HepG2 (cell line): ENCODE measurements around the gene TXNL4B. TPM values are rescaled to one million over a fixed set of nuclear protein-coding genes. Genes with fewer than 3 reads are reported as not detected.

Experiments used
- GATA4 ChIP-seq: sonication (generic); IDR thresholded peaks from 2 replicates; pipeline ENCODE4 v1.6.1; 2016; ENCODE audit warnings: antibody characterized with exemption, low read depth, borderline replicate concordance
- HHEX ChIP-seq: IDR thresholded peaks from 2 replicates; pipeline ENCODE4 v1.6.1; 2016; ENCODE audit warnings: control low read depth
- JUND ChIP-seq: sonication (generic); formaldehyde crosslinking; IDR thresholded peaks from 2 replicates; pipeline ENCODE4 v1.8.0; 2022; ENCODE audit warnings: mild to moderate bottlenecking, missing genetic modification reagents
- PHF21A ChIP-seq: sonication (generic); formaldehyde crosslinking; IDR thresholded peaks from 2 replicates; pipeline ENCODE4 v1.5.0; 2020; ENCODE audit warnings: mild to moderate bottlenecking, missing genetic modification reagents
- POLR2A ChIP-seq, 2 experiments: IDR thresholded peaks; 2 replicates each; pipeline ENCODE4 v1.6.1; 2011; ENCODE audit warnings: low read depth in 2 of 2, low read length in 2 of 2, mild to moderate bottlenecking in 1 of 2, moderate library complexity in 1 of 2; ENCODE audit not compliant: insufficient read depth in 1 of 2
- REXO4 ChIP-seq: sonication (generic); formaldehyde crosslinking; IDR thresholded peaks from 2 replicates; pipeline ENCODE4 v1.8.0; 2022; ENCODE audit warnings: missing genetic modification reagents, mild to moderate bottlenecking, borderline replicate concordance
- SYNCRIP ChIP-seq: fragments of 200-400 bp; formaldehyde crosslinking; IDR thresholded peaks from 2 replicates; pipeline ENCODE4 v1.6.1; 2018; ENCODE audit warnings: mild to moderate bottlenecking, low read depth, low read length; ENCODE audit not compliant: insufficient read depth
- ZNF10 ChIP-seq: sonication (generic); formaldehyde crosslinking; IDR thresholded peaks from 2 replicates; pipeline ENCODE4 v1.4.0; 2020; ENCODE audit warnings: mild to moderate bottlenecking, low read depth, missing genetic modification reagents, borderline replicate concordance
- ZNF136 ChIP-seq: sonication (generic); formaldehyde crosslinking; IDR thresholded peaks from 2 replicates; pipeline ENCODE4 v1.8.1; 2022; ENCODE audit warnings: low read depth, mild to moderate bottlenecking, moderate library complexity, missing genetic modification reagents
- ZNF253 ChIP-seq: sonication (generic); formaldehyde crosslinking; IDR thresholded peaks from 2 replicates; pipeline ENCODE4 v1.8.0; 2022; ENCODE audit warnings: mild to moderate bottlenecking, missing genetic modification reagents, borderline replicate concordance
- ZNF3 ChIP-seq: IDR thresholded peaks from 2 replicates; pipeline ENCODE4 v1.7.0; 2017; ENCODE audit warnings: inconsistent platforms
- ZNF331 ChIP-seq: sonication (generic); formaldehyde crosslinking; IDR thresholded peaks from 2 replicates; pipeline ENCODE4 v1.4.0; 2020; ENCODE audit warnings: missing genetic modification reagents
- ZNF33A ChIP-seq: sonication (generic); formaldehyde crosslinking; IDR thresholded peaks from 2 replicates; pipeline ENCODE4 v1.5.1; 2020; ENCODE audit warnings: missing genetic modification reagents, mild to moderate bottlenecking, moderate library complexity, borderline replicate concordance
- polyA plus RNA-seq, 8 experiments: library from polyadenylated mRNA; depleted of rRNA in 3 of 8; stranded (reverse) in 7 of 8; unstranded in 1 of 8; fragments of >200 nt; fragmentation: Illumina TruSeq in 4 of 8; extraction: Trizol in 4 of 8; gene quantifications; 2 replicates each; pipeline versions ENCODE4 v1.2.1 to v1.2.3, GENCODE V29; 2011 to 2016; ENCODE audit warnings: low read depth in 4 of 8, missing spikeins in 1 of 8, mixed read lengths in 1 of 8; ENCODE audit not compliant: insufficient read depth in 1 of 8
- total RNA-seq, 5 experiments: library from RNA; depleted of rRNA; stranded (reverse); fragments of >200 nt; fragmentation: Illumina TruSeq; extraction: Trizol; gene quantifications; 2 replicates each; pipeline ENCODE4 v1.2.3, GENCODE V29; 2016; ENCODE audit warnings: low read depth in 1 of 5
- TF ChIP-seq, protein P1 (sequence below): IDR thresholded peaks from 2 replicates; pipeline ENCODE4 v1.6.1; 2016; ENCODE audit warnings: low read depth
- TF ChIP-seq, protein P2 (sequence below): sonication (generic); formaldehyde crosslinking; IDR thresholded peaks from 2 replicates; pipeline ENCODE4 v1.4.0; 2020; ENCODE audit warnings: missing genetic modification reagents, borderline replicate concordance
- TF ChIP-seq, protein P3 (sequence below): sonication (generic); formaldehyde crosslinking; IDR thresholded peaks from 2 replicates; pipeline ENCODE4 v1.5.1; 2020; ENCODE audit warnings: mild to moderate bottlenecking, missing genetic modification reagents, borderline replicate concordance

Gene TXNL4B
- total and polyA plus RNA-seq, 2 of the 13 experiments (the other 11 are each of a cell fraction or from before 2014, with no cell fraction given) = 17.4 to 18.3 TPM

DNA sequence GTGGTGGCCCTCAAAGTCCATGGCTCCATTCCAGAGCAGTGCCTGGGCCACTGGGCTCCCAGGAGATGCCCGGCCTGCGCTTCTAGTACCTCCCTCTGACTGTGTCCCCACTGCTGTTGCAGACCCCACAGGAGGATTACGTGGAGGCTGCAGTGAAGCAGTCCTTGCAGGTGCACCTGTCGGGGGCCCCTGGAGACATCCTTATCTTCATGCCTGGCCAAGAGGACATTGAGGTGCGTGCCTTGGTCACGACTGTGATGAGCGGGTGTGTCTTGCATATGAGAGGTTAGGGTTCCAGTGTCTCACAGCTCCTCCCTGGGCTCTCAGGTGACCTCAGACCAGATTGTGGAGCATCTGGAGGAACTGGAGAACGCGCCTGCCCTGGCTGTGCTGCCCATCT, 11.5 kb upstream of the TXNL4B start (continued):
- TF ChIP-seq, protein P1, sequence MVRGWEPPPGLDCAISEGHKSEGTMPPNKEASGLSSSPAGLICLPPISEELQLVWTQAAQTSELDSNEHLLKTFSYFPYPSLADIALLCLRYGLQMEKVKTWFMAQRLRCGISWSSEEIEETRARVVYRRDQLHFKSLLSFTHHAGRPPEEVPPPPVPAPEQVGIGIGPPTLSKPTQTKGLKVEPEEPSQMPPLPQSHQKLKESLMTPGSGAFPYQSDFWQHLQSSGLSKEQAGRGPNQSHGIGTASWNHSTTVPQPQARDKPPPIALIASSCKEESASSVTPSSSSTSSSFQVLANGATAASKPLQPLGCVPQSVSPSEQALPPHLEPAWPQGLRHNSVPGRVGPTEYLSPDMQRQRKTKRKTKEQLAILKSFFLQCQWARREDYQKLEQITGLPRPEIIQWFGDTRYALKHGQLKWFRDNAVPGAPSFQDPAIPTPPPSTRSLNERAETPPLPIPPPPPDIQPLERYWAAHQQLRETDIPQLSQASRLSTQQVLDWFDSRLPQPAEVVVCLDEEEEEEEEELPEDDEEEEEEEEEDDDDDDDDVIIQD = no peak
- no peak for TF ChIP-seq ZNF331 (CRISPR knock-in tag)
- no peak for TF ChIP-seq ZNF33A (CRISPR knock-in tag)
- TF ChIP-seq ZNF3 (CRISPR knock-in tag) = no peak
- no peak for TF ChIP-seq JUND (CRISPR knock-in tag)
- TF ChIP-seq GATA4 = no peak
- TF ChIP-seq SYNCRIP = no peak
- TF ChIP-seq ZNF10 = no peak
- TF ChIP-seq ZNF253 (CRISPR knock-in tag) = no peak
- TF ChIP-seq, protein P2, sequence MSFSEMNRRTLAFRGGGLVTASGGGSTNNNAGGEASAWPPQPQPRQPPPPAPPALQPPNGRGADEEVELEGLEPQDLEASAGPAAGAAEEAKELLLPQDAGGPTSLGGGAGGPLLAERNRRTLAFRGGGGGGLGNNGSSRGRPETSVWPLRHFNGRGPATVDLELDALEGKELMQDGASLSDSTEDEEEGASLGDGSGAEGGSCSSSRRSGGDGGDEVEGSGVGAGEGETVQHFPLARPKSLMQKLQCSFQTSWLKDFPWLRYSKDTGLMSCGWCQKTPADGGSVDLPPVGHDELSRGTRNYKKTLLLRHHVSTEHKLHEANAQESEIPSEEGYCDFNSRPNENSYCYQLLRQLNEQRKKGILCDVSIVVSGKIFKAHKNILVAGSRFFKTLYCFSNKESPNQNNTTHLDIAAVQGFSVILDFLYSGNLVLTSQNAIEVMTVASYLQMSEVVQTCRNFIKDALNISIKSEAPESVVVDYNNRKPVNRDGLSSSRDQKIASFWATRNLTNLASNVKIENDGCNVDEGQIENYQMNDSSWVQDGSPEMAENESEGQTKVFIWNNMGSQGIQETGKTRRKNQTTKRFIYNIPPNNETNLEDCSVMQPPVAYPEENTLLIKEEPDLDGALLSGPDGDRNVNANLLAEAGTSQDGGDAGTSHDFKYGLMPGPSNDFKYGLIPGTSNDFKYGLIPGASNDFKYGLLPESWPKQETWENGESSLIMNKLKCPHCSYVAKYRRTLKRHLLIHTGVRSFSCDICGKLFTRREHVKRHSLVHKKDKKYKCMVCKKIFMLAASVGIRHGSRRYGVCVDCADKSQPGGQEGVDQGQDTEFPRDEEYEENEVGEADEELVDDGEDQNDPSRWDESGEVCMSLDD (CRISPR knock-in tag) = no peak
- TF ChIP-seq ZNF136 (CRISPR knock-in tag) = no peak
- TF ChIP-seq PHF21A (CRISPR knock-in tag) = no peak
- TF ChIP-seq HHEX (CRISPR knock-in tag) = no peak
- TF ChIP-seq, protein P3, sequence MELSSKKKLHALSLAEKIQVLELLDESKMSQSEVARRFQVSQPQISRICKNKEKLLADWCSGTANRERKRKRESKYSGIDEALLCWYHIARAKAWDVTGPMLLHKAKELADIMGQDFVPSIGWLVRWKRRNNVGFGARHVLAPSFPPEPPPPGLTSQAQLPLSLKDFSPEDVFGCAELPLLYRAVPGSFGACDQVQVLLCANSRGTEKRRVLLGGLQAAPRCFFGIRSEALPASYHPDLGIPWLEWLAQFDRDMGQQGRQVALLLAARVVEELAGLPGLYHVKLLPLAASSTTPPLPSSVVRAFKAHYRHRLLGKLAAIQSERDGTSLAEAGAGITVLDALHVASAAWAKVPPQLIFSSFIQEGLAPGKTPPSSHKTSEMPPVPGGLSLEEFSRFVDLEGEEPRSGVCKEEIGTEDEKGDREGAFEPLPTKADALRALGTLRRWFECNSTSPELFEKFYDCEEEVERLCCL (CRISPR knock-in tag) = no peak
- no peak for TF ChIP-seq REXO4 (CRISPR knock-in tag)
- TF ChIP-seq POLR2A (IDR thresholded peaks at IDR 0.05; ENCODE audit: insufficient read depth in 1 of 2, low read depth in 2 of 2, low read length in 2 of 2) = 0 out of 4 replicates have a peak, but pooled peaks of 1 of the 2 experiments have one; percentile 18
